HepG2 (cell line): ENCODE data around the gene HSPA1A. TPM values are rescaled to one million over a fixed set of nuclear protein-coding genes. Genes with fewer than 3 reads are reported as not detected.
A peak's percentile ranks its signal among the peaks of the same experiment; 100 is the strongest.

Source experiments
- CTCF ChIP-seq: sonication (generic); formaldehyde crosslinking; IDR thresholded peaks from 2 replicates; pipeline ENCODE4 v1.5.0; 2020; ENCODE audit warnings: mild to moderate bottlenecking, missing genetic modification reagents, moderate library complexity
- DZIP1 ChIP-seq: sonication (generic); formaldehyde crosslinking; IDR thresholded peaks from 2 replicates; pipeline ENCODE4 v1.5.0; 2020; ENCODE audit warnings: mild to moderate bottlenecking, missing genetic modification reagents
- EEA1 ChIP-seq: sonication (generic); formaldehyde crosslinking; IDR thresholded peaks from 2 replicates; pipeline ENCODE4 v1.5.1; 2020; ENCODE audit warnings: mild to moderate bottlenecking, missing genetic modification reagents, borderline replicate concordance
- ELF3 ChIP-seq: IDR thresholded peaks from 2 replicates; pipeline ENCODE4 v1.6.1; 2016; ENCODE audit warnings: missing genetic modification reagents, missing compliant biosample characterization
- GATAD2A ChIP-seq: IDR thresholded peaks from 2 replicates; pipeline ENCODE4 v1.6.1; 2016
- IKZF1 ChIP-seq: fragments of 450-650 bp; IDR thresholded peaks from 2 replicates; pipeline ENCODE4 v1.7.1; 2016
- NCOA5 ChIP-seq: sonication (generic); formaldehyde crosslinking; IDR thresholded peaks from 2 replicates; pipeline ENCODE4 v1.4.0; 2020; ENCODE audit warnings: missing genetic modification reagents
- PRDM10 ChIP-seq: sonication (generic); formaldehyde crosslinking; IDR thresholded peaks from 2 replicates; pipeline ENCODE4 v1.4.0; 2020; ENCODE audit warnings: low read depth, missing genetic modification reagents
- XRCC5 ChIP-seq: fragments of 200-400 bp; formaldehyde crosslinking; optimal IDR thresholded peaks from 2 replicates; pipeline ENCODE3; 2017; ENCODE audit warnings: mild to moderate bottlenecking, low read length
- ZBTB4 ChIP-seq: sonication (generic); formaldehyde crosslinking; IDR thresholded peaks from 2 replicates; pipeline ENCODE4 v1.4.0; 2020; ENCODE audit warnings: missing genetic modification reagents, mild to moderate bottlenecking, borderline replicate concordance
- ZNF234 ChIP-seq: sonication (generic); formaldehyde crosslinking; conservative IDR thresholded peaks from 2 replicates; pipeline ENCODE4 v1.5.1; 2020; ENCODE audit warnings: mild to moderate bottlenecking, missing genetic modification reagents
- ZNF253 ChIP-seq: sonication (generic); formaldehyde crosslinking; IDR thresholded peaks from 2 replicates; pipeline ENCODE4 v1.8.0; 2022; ENCODE audit warnings: mild to moderate bottlenecking, missing genetic modification reagents, borderline replicate concordance
- ZNF274 ChIP-seq: sonication (generic); formaldehyde crosslinking; IDR thresholded peaks from 2 replicates; pipeline ENCODE4 v1.5.1; 2020; ENCODE audit warnings: mild to moderate bottlenecking, missing genetic modification reagents
- ZNF510 ChIP-seq: sonication (generic); formaldehyde crosslinking; IDR thresholded peaks from 2 replicates; pipeline ENCODE4 v1.4.0; 2020; ENCODE audit warnings: low read depth, mild to moderate bottlenecking, missing genetic modification reagents
- ZNF547 ChIP-seq: sonication (generic); formaldehyde crosslinking; IDR thresholded peaks from 2 replicates; pipeline ENCODE4 v1.5.1; 2020; ENCODE audit warnings: mild to moderate bottlenecking, missing genetic modification reagents
- ZNF558 ChIP-seq: sonication (generic); formaldehyde crosslinking; IDR thresholded peaks from 2 replicates; pipeline ENCODE4 v1.9.0; 2022; ENCODE audit warnings: mild to moderate bottlenecking, missing genetic modification reagents, borderline replicate concordance
- polyA plus RNA-seq, 8 experiments: library from polyadenylated mRNA; depleted of rRNA in 3 of 8; stranded (reverse) in 7 of 8; unstranded in 1 of 8; fragments of >200 nt; fragmentation: Illumina TruSeq in 4 of 8; extraction: Trizol in 4 of 8; gene quantifications; 2 replicates each; pipeline versions ENCODE4 v1.2.1 to v1.2.3, GENCODE V29; 2011 to 2016; ENCODE audit warnings: low read depth in 4 of 8, missing spikeins in 1 of 8, mixed read lengths in 1 of 8; ENCODE audit not compliant: insufficient read depth in 1 of 8
- total RNA-seq, 5 experiments: library from RNA; depleted of rRNA; stranded (reverse); fragments of >200 nt; fragmentation: Illumina TruSeq; extraction: Trizol; gene quantifications; 2 replicates each; pipeline ENCODE4 v1.2.3, GENCODE V29; 2016; ENCODE audit warnings: low read depth in 1 of 5

Gene HSPA1A
- total and polyA plus RNA-seq, 2 of the 13 experiments (the other 11 are each of a cell fraction or from before 2014, with no cell fraction given): 44.5 to 85.0 TPM

GRCh38 chr6:31791324-31792089 is 23.8 kb upstream of the HSPA1A start (continued):
- TF ChIP-seq CTCF (CRISPR knock-in tag) (peak; percentile 79), ZNF558 (CRISPR knock-in tag) (no peak), ZNF234 (CRISPR knock-in tag) (no peak), ZNF547 (CRISPR knock-in tag) (no peak), ZNF510 (CRISPR knock-in tag) (no peak), ZNF274 (no peak), EEA1 (no peak), ZBTB4 (CRISPR knock-in tag) (no peak), NCOA5 (no peak), ELF3 (CRISPR knock-in tag) (peak; percentile 37; the same call in 1 of the 2 replicates), ZNF253 (CRISPR knock-in tag) (0 out of 2 replicates have a peak, but pooled peaks have one; percentile 17), XRCC5 (peak; percentile 73), PRDM10 (CRISPR knock-in tag) (peak; percentile 52; the same call in 1 of the 2 replicates), GATAD2A (CRISPR knock-in tag) (peak; percentile 39; the same call in 1 of the 2 replicates), IKZF1 (no peak), DZIP1 (CRISPR knock-in tag) (0 out of 2 replicates have a peak, but pooled peaks have one; percentile 19)
